ENCODE results near the gene CACNA1C. TPM values are rescaled to one million over a fixed set of nuclear protein-coding genes. Genes with fewer than 3 reads are reported as not detected.
A peak's percentile ranks its signal among the peaks of the same experiment; 100 is the strongest.

The CACNA1C gene
- total RNA-seq, 4 donors from 2014 or later: 5.2 to 12.9 (median 6.3) TPM

GRCh38 chr12:2054091-2055018 is 1.6 kb downstream of the CACNA1C start:
- no peak for DNase-seq (ENCODE audit: low spot score in 2 of 2)
- Histone ChIP-seq H3K27me3 (peaks cover 0 to 34% of the 10 kb centered on the region in 2 donors), H3K27ac (peak overlapping the region in 2 of 4 donors; percentile 43 to 79), H3K9me3 (no peaks in the 10 kb centered on the region), H3K36me3 (no peaks in the 10 kb centered on the region), H3K4me1 (peaks cover 0 to 24% (median 0%) of the 10 kb centered on the region in 4 donors), H3K4me3 (peak overlapping the region; percentile 18 to 69 (median 25))
- WGBS, 2 donors: 10 to 13% methylated on average over 30 to 35 of the region's 40 CpGs
- no peak for TF ChIP-seq CTCF (IDR thresholded peaks at IDR 0.05)
- no peak for TF ChIP-seq EP300 (IDR thresholded peaks at IDR 0.05)
- no peak for TF ChIP-seq POLR2A (IDR thresholded peaks at IDR 0.05)

DNA sequence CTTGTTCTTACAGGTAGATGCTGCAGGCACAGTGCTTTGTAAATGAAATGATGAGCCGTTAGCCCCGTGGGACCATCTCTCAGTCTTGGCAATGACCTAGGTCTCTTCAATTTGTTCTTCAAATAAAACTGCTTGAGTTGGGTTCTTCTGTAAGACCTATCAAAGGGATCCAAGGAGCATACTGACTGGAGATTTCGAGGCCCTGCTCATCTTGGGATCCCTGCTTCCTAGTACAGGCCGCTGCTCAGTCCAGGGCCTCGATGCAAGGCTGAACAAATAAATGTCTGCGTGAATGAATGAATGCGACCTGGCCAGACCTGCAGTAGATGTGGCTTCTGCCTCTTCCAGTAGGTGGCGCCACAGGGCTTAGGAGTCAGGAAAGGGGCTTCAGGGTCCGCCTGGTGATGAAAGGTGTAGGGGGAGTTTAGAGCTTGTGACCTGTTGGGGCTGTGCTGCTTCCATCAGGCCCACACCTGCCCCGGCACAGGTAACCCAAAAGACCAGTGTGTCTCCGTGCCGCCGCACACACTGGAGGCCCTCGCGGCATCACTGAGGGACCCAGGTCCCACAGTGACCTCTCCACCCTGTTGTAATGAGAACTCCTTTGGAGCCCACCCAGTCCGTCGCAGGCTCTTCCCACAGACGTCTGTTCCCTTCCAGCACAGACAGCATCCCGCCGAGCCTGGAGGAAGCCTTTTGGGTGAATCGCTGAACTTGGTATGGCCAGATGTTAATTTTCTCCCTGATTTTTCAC is 4.4 kb downstream of the CACNA1C start:
- TF ChIP-seq CTCF (IDR thresholded peaks at IDR 0.05): peak; percentile 31 to 58 (median 53)
- TF ChIP-seq EP300 (IDR thresholded peaks at IDR 0.05): no peak
- no peak for TF ChIP-seq POLR2A (IDR thresholded peaks at IDR 0.05)
- Histone ChIP-seq H3K36me3 (no peaks in the 10 kb centered on the region), H3K4me1 (peaks cover 0 to 16% (median 0%) of the 10 kb centered on the region in 4 donors), H3K27me3 (peaks cover 0 to 25% of the 10 kb centered on the region in 2 donors), H3K9me3 (no peaks in the 10 kb centered on the region), H3K4me3 (no peak overlapping the region), H3K27ac (no peak overlapping the region)
- 55 to 56% methylated on average over 16 to 21 of the region's 21 CpGs for WGBS, 2 donors
- DNase-seq (ENCODE audit: low spot score in 2 of 2): peak; percentile 33 to 63

- Histone ChIP-seq H3K4me1 (peaks cover 0 to 14% (median 0%) of the 10 kb centered on the region in 4 donors), H3K27me3 (peaks cover 0 to 25% of the 10 kb centered on the region in 2 donors), H3K27ac (no peak overlapping the region), H3K4me3 (no peak overlapping the region), H3K9me3 (no peaks in the 10 kb centered on the region), H3K36me3 (no peaks in the 10 kb centered on the region)
- WGBS, 2 donors: 64 to 73% methylated on average over 8 of the region's 8 CpGs
- DNase-seq (ENCODE audit: low spot score in 2 of 2): no peak
- no peak for TF ChIP-seq POLR2A (IDR thresholded peaks at IDR 0.05)
Observed at GRCh38 chr12:2057795-2058408, 5.1 kb downstream of the CACNA1C start.

GRCh38 chr12:2058837-2059236 is 6.0 kb downstream of the CACNA1C start:
- no peak for DNase-seq (ENCODE audit: low spot score in 2 of 2)
- no peak overlapping the region for H3K4me3 ChIP-seq
- no peaks in the 10 kb centered on the region for H3K9me3 ChIP-seq
- H3K36me3 ChIP-seq: no peaks in the 10 kb centered on the region
- 42 to 58% methylated on average over 6 of the region's 6 CpGs for WGBS, 2 donors
- peaks cover 0 to 20% of the 10 kb centered on the region in 2 donors for H3K27me3 ChIP-seq
- no peak overlapping the region for H3K27ac ChIP-seq
- TF ChIP-seq EP300 (IDR thresholded peaks at IDR 0.05) (no peak), POLR2A (IDR thresholded peaks at IDR 0.05) (no peak), CTCF (IDR thresholded peaks at IDR 0.05) (no peak)
- H3K4me1 ChIP-seq: peaks cover 0 to 5% (median 0%) of the 10 kb centered on the region in 4 donors

DNA sequence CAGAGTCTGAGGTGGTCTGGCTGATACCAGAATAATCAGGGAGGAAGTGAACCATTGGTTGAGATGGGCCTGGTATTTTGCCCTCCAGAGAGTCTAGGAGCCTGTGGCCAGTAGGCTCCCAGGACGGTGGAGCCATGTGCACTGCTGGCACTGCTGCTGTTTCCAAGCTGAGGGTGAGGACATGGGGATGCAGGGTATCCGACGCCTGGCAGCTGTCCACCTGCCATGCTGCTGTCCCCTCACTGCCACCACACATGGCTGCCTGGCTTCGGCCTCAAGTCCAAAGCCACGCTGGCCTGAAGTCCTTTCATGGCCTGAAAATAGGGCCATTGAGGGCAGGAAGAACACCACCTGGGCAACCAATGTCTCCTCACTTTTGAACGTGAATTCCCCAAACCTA is 8.6 kb downstream of the CACNA1C start:
- H3K9me3 ChIP-seq: no peaks in the 10 kb centered on the region
- no peak overlapping the region for H3K4me3 ChIP-seq
- TF ChIP-seq CTCF (IDR thresholded peaks at IDR 0.05) (no peak), POLR2A (IDR thresholded peaks at IDR 0.05) (no peak), EP300 (IDR thresholded peaks at IDR 0.05) (no peak)
- no peaks in the 10 kb centered on the region for H3K36me3 ChIP-seq
- DNase-seq (ENCODE audit: low spot score in 2 of 2): no peak
- H3K27me3 ChIP-seq: peaks cover 0 to 9% of the 10 kb centered on the region in 2 donors
- H3K4me1 ChIP-seq: peaks cover 0 to 6% (median 0%) of the 10 kb centered on the region in 4 donors
- H3K27ac ChIP-seq: no peak overlapping the region
- WGBS, 2 donors: 81% methylated on average over 6 of the region's 6 CpGs

All from tibial nerve (tissue), 4 donors.